DND-41 (cell line): ENCODE data around the gene FAM168B.

Experiments
- EZH2 ChIP-seq: IDR thresholded peaks from 3 replicates; pipeline ENCODE4 v1.6.1; 2012; ENCODE audit warnings: borderline replicate concordance, low read depth, mild to moderate bottlenecking, moderate library complexity, low read length, inconsistent platforms; ENCODE audit not compliant: severe bottlenecking
- TF ChIP-seq, protein P1 (sequence below): IDR thresholded peaks from 2 replicates; pipeline ENCODE4 v1.5.1; 2012; ENCODE audit warnings: borderline replicate concordance, low read length, moderate library complexity, mild to moderate bottlenecking; ENCODE audit not compliant: poor library complexity, severe bottlenecking; ENCODE audit errors: extremely low read depth

DNA sequence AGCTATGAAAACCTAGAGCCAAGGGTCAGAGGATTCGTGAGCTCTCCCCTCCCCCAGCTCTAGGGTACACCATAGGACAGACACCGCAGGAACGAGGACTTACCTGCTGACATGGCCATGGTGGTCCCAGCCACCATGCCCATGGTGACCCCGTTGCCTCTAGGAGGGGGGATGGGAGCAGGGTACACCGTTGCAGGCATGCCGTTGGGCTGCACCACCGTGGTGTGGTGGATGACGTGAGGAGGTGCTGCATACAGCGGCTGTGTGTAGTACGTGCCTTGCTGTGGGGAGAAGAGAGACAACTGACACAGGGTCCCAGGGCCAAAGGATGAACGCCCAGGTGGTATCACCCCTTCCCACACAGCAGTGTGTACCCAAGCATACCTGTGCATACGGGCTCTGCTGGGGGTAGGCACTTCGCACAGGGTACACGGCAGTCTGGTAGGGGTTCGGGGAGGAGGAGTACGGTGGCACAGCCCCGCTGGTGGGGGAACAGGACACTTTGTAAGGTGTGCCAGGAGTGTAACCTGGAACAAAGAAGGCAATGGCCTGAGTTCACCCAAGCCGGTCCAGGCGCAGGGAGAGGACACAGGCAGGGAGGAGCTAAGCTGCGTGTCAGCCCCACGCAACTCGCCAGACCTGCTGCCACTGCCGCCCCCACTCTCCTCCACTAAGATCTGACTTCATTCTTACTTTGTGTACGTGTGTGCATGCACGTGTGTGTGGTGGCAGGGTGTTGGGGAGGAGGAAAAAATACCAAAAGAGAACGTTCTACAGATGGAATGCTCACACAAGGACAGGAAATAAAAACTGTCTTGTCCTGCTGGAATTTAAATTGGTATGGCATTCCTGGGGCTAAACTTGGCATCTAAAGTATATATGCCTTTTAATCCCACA is 37.8 kb downstream of the FAM168B start:
- TF ChIP-seq, protein P1, sequence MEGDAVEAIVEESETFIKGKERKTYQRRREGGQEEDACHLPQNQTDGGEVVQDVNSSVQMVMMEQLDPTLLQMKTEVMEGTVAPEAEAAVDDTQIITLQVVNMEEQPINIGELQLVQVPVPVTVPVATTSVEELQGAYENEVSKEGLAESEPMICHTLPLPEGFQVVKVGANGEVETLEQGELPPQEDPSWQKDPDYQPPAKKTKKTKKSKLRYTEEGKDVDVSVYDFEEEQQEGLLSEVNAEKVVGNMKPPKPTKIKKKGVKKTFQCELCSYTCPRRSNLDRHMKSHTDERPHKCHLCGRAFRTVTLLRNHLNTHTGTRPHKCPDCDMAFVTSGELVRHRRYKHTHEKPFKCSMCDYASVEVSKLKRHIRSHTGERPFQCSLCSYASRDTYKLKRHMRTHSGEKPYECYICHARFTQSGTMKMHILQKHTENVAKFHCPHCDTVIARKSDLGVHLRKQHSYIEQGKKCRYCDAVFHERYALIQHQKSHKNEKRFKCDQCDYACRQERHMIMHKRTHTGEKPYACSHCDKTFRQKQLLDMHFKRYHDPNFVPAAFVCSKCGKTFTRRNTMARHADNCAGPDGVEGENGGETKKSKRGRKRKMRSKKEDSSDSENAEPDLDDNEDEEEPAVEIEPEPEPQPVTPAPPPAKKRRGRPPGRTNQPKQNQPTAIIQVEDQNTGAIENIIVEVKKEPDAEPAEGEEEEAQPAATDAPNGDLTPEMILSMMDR, result no peak
- TF ChIP-seq EZH2, result no peak
